HG02588 (cell line): Measurements from ENCODE around the gene DENND1A.

ENCODE experiments used
- ATAC-seq: cut with Tn5 transposase; IDR thresholded peaks from one replicate; pipeline ENCODE4 v1.9.1; 2021; ENCODE audit warnings: mild to moderate bottlenecking, moderate library complexity; ENCODE audit not compliant: unreplicated experiment

DENND1A gene

DNA sequence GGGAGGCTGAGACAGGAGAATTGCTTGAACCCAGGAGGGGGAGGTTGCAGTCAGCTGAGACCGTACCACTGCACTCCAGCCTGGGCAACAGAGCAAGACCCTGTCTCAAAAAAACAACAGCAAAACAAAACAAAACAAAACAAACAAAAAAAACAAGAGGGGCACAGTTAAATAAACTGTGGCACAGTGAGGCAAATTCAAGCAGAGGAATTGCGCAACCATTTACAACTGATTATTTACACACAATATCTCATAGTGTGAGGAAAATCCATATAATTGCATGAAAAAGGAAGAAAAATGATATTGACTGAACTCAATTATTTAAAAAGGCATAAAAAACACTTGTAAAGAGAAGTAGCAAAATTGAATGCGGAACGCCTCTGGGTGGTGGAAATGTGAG lies 412.4 kb downstream of the DENND1A start:
- ATAC-seq, result no peak

DNA sequence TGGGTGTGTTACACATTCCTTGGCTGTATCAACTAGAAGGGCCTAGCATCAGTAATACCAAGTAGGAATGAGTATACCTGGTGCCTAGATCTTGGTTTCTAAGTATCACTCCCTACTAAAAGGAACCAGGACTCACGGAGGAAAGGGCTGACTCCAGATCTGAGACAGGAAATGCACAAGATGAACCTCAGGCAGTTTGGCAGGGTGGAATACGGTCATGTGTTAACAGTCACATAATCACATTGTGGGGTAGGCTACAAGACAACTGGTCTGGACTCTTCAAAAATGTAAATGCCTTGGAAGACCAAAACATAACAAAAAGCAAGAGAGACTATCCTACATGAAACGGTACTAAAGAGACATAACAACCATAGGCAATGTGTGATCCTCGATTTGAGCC lies 415.2 kb downstream of the DENND1A start:
- ATAC-seq, result no peak

DNA sequence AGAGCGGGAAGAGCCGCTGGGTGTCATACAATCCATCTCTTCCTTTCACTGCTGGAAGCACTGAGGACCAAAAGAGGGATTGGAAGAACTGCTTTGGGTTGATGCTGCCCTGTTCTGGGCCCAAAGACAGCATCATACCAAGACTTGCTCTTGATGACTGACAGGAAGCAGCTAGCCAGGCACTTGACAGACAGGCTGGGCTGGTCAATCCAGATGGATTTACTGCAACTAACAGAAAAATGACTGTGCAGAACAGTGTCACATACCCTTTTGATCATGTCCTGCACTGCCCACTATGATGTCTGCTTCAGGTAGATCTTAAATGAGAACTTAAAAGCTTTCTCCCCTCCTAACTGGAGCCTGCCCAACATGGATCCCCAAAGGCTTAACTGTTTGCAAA lies 416.4 kb downstream of the DENND1A start:
- no peak for ATAC-seq

DNA sequence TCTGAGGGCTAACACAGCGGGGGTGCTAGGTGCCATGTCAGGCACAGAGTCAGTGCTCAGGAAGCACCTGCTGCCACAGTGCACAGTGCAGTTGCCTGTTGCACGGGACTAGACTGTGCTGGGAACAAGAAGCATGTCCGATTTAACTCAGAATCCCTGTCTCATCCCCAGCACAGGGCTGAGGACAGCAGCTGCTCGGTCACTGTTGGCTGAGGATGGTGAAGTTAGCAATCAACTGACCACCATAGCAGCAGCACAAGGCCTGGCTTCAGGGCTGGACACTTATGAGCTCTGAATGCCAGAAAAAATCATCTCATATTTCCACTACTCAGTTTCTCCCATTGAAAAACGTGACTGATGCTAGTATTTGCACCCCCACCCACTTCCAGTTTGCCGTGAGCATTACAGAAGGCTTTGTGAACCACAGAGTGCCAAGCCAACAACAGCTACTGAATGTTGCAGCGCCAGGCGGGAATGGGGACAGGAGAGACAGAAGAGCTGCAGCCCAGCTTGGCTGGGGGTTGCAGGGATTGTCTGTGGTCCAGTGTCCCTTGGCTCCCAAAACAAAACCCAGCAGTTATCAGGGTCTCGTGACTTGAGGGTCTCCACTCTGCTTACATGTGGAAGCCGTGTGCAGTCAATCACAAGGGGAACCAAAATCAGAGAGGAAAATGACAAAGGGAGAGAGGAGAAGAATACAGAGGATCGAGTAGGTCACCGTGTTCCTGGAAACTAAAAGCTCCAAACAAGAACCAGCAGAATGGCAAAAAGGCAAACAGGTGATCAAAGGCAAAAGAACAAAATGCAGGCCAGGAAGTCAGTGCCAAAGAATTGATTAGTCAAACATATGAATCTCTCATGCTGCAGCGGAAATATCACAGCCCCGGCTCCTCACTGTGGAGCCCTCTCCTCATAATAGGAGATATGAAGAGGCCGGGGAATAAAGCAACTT lies 418.3 kb downstream of the DENND1A start:
- no peak for ATAC-seq

DNA sequence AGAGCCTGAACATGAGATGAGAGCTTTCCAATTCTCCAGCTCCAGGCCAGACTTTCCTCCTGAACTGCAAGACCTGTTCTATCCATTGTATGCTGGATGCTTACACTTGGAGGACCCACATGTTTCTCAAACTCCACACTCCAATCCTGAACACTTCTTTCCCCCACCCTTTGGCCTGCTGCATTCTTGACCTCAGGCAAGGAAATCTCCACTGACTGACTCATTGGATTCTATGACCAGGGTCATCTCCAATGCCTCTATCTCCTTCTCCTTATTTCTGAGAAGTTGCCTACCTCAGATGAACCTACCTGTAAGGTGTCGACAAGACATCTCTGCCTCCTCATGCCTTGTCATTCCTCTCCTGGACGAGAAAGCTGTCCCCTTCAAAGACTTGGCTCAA lies 420.3 kb downstream of the DENND1A start:
- ATAC-seq, result no peak

DNA sequence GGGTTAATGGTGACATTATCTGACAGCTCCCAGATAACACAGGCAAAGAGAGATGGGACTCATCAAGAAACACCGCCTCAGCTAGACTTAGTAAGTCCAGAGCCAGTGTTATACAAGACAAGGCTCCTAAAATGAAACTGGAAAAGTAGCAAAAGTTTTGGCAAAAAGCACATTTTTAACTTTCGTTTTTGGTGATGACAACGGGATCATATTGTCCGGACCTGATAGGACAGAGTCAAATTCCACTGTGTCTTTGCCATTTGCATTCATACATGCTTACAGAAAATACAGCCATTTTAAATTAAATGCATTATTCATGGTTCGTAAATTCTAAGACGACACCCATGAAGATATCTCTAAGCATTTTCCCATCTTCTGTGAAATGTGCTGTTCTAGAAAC lies 421.9 kb downstream of the DENND1A start:
- no peak for ATAC-seq

DNA sequence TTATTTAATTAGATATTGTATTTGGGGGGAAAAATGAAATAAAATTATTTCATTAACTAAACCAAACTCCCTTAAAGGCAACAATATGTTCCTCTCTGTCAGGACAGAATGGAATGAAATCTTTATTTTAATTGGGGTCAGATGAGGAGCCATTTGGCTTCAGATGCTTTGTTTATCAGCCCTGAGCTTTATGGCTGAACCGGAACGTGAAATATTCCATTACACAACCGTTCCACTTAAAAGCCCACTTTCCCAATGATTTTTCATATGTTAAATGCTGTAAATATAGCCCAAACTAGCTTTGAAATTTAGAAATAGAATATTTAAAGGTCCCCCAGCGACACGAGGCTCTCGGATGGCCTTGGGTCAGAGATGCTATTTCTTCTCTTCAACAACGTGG lies 424.4 kb downstream of the DENND1A start:
- no peak for ATAC-seq

DNA sequence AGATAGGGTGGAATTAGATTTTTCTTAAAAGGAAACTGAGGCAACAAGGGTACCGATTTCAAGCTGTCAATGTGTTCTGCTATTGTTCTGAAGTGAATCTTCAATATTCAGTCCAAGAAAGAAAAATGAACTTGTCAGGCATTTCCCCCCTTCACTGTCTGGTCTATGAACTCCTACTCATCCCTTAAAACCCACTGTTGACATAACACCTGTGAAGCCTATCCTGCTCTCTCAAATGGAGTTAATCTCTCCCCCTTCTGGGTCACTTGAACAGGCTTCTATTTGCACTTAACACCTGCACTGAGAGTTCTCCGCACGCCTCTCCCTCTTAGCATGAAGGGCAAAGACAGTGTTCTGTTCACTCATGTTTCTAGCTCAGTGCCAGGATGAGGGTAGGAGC lies 429.6 kb downstream of the DENND1A start:
- ATAC-seq, result no peak

DNA sequence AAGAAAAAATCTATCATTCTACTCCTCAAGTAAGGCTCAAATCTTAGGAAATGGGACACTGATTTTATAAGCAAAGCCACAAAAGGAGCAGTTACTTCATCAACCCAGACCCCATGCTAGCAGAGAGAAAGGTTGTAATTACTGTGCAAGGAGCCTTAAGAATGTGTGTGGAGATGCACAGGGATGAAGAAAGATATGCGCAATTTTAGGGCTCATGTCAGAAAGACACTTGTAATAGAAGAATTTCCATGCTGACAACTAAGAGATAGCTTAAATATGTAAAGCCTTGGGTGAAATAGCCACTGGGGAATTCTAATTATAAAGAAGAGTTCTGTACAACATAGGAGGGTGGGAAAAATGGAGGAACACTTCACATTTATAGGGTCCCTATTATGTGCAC lies 432.1 kb downstream of the DENND1A start:
- no peak for ATAC-seq

DNA sequence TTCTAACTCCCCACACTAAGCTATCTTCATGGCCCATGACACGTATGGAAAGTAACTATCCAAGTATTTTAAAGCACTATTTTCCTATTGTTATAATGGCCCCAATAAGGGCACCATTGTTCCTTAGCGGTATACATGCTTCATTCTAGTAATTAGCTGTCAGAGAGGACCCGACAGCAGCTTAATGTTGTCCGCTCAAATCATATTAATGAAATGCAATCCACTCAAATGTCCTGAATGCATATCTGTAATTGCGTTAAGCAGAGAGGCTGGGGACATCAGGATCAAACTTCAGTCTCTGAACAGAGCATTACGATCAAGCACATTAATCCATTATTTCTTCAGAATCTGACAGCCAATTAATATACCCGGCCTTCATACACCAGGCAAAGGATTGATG lies 434.2 kb downstream of the DENND1A start:
- no peak for ATAC-seq

DNA sequence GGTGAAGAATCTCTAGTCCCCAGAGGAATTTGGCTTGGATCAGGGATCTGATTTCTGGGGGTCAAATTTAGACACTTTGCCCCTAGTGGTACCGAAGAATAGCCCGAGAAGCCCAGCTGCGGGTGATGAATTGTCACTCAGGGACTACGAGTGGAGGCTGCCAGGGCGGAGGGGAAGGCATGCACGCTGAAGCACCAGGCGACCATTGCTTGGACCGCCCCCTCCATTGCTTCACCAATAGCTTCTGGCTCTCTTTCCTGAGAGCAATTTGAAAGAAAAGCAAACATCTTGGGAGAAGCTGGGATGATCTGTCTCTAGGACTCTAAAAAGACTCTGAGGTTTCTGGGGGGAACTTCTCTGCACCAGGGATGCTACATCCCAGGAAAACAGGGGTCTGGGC lies 436.3 kb downstream of the DENND1A start:
- ATAC-seq, result no peak

DNA sequence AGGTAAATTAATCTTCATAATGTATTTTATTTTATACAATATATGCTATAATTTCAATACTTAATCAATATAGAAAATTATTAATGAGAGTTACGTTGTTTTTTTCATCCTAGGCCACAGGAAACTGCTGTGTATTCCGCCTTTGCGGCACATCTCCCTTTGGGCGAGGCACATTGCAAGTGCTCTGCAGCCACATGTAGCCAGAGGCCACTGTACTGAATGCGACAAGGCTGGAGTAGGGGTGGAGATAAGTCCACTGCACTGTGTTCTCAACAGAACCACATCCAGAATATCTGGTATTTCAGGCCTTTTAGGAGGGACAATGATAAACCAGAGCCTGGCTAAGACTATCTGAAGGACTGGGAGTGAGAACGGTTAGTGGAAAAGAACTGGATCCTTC lies 439.2 kb downstream of the DENND1A start:
- ATAC-seq, result no peak

DNA sequence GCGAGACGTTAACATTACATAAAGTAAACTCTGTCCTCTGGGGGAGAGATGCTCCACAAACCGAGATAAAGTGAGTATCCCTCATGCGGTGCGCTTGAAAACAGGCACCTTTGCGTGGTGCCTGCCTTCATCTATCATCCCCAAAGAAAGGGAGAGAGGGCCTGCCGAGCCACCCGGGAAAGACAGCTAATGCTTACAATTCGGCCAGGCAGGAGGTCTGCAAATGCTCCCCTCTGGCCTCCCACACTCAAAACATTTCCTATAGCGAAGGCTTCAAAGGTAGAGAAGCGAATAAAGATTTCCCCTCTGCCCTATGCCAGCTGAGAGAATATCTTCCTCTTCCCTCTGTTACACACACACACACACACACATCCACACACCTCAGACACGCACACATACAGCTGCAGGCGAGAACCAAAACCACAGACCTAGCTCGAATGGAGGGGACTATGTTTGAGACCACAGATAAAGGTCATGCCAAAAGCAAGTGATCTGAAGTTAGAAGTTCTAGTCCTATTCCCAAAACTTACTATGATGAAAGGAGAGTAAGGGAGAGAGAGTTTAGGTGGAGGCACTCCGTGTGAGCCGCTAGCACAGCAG lies 441.1 kb downstream of the DENND1A start:
- ATAC-seq, result no peak

DNA sequence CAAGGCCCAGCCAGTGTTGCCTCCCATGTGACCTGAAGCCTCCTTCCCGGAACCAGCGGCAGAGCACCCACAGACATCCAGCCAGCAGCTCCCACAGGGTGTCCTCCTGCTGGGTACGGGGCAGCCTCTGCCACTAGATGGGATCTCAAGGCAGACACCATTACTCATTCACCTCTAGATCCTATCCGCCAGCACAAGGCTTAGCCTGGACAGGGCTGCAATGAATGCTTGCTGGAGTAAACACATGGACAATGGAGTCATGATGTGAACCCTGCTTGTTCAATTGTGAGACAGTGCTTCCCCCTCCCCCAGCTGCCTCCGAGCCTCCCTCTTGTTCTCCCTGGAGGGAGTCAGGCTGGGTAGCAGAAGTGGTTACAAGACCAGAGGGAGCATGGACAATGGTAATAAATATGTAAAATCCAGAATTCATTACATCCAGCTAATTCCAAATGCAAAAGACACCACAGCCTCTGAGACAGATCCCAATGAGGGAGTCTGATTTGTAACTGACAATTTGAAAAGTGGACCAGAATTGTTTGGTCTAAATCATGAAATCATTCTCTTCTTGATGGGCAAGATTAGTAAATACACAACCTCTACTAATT lies 441.9 kb downstream of the DENND1A start:
- ATAC-seq, result no peak

DNA sequence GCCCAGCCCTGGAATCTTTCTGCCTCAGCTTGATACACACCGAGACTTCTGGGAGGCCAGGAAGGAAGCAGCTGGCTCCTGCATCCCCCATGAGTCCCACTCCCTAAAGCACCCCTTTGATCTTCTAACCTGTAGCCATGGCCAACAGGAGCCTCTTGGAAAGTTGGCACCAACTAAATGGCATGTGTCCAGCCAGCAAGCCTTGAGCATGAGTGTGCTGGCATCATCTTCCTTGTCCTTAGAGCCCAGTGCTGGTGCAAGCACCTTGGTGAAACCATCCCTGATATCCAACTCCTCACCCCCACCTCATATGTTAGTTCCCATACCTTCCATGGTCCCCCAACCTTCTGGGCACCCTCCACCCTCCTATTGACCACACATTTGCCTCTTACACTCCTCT lies 443.5 kb downstream of the DENND1A start:
- ATAC-seq, result no peak

DNA sequence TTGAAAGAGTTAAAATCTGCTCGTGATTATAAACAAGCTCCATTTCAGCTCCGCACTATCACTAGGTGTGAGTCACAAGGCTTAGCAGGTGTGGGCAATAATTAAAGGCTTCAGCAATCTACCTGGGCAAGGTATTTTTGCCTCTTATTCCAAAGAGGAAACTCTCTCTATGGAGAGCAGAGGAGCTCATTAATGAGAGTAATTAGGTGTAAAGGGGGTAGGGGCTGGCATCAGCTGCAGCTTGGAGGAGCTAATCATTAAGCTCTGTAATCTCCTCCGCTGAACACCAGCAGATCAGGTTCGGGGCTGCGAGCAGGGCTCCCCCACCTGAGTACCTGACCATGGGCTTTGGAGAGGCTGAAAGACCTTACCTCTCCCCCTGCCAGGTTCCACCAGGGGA lies 444.7 kb downstream of the DENND1A start:
- no peak for ATAC-seq

DNA sequence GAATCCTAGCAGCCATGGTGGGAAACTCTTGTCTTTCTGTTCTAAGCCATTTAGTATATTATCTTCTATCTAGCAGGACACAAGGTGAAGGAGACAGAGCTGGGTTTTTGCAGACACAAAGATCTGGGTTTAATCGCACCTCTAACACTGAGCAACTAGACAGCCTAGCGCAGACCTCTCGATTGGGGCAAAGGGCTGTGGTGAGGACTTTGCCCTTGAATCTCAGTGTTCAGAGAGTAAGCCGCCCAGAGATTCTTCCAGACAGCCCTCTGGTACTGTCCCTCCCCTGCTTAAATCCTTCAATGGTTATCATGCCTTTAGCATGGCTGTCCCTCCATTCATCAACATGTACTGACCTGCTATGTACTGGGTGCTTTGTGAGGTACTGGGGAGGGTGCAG lies 445.8 kb downstream of the DENND1A start:
- ATAC-seq, result no peak

DNA sequence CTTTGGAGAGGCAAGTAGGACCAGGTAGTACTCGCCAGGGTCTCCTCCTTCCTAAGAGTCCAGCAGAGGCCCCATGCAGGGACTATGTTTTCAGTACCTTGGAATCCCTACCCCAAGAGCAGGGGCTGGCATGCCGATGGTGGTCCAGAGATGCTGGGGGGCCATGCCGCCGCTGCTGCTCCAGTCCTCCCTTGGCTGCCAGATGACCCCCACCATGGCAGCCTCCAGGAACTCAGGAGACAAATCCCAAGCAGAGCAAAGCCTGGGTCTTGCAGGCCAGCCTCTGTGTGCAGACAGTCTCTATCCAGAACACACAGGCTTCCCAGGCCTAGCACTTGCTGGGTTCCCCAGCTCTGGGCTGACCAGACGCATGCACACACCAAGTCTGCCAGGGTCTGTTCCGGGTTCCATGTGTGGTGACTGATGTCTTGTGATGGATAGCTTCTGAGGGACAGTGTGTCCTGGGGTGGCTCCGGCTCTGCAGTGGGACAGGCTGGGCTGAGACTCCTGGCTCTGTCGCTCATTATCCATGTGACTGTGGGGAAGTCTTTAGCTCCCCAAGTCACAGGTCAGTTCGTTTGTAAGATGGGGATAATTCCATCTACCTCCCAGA lies 446.6 kb downstream of the DENND1A start:
- ATAC-seq, result no peak

DNA sequence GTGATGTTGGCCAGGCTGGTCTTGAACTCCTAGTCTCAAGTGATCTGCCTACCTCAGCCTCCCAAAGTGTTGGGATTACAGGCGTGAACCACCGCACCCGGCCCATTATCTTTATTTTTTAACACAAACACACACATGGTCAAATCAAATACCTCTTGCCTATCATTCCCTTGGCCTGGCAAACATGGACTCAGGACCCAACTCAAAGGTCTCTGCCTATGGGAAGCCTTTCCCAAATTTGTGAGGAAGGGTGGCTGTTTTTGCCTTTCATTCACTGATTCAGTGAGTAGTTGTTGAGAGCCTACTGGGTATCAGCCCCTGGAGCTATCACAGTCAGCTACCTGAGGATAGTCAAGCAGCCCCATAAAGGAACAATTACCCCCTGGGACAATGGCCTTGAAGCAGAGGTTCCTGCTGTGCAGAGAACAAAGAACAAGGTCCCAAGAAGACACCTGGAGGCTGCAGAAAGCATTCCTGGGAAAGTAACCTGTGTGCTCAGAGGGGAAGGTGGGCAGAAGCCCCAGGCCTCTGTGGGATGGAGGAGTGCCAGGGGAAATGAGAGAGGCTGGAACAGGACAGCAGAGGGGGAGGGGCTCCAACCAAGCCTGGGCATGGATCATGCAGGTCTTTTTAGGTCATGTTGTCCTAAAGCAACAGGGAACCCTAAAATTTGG lies 447.5 kb downstream of the DENND1A start:
- no peak for ATAC-seq

DNA sequence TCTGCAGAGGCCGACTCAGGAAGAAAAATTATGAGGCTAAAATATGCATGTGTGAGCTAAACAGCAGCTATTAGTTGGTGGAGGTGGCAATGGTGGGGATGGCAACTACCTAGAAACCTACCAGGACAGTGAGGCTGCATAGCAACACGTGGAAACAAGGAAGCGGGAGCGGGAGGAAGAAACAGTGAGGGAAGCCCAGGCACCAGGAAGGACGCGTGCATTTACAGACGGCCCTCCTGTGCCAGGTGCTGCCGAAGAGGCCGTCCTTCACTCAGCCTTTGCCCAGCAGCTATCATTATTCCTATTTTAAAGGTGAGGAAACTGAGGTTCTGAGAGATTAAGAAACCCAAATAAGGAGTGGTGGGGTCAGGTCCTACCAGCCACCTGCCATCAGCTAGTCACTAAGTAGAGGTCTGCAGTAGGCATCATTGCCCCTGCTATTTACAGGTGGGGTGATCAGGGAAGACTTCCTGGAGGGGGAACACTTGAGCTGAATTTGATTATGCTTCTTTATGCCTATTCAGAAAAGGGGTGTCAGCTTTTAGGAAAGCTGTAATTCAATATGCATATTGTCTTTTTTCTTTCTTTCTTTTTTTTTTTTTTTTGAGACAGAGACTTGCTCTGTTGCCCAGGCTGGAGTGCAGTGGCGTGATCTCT lies 448.6 kb downstream of the DENND1A start:
- ATAC-seq, result no peak

DNA sequence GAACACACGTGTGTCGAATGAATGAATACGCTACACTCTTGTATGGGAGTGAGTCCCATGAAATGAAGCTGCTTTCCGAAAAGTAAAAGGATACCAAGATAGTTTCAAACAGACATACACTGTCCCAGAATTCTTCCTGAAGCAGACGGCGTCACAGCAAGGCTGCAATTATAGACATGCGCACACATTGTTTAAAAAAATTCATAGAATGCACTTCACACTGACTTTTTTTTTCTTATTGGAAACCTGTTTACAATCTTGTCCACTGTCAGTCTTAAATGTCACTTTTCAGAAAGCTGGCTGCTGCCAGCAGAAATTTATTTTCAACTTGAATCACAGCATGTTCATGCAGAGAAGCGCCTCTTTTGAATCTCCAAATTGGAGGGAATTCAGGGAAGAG lies 449.1 kb downstream of the DENND1A start:
- no peak for ATAC-seq
